ENCODE data around the gene C16orf92. TPM values are rescaled to one million over a fixed set of nuclear protein-coding genes. Genes with fewer than 3 reads are reported as not detected.

C16orf92 gene
- total RNA-seq, 1 donor from 2014 or later: not detected

- no peaks in the 10 kb centered on the region for H3K9me3 Mint-ChIP-seq
These were observed 7.9 kb downstream of the C16orf92 start, which contains the start of gene TLCD3B for GRCh38 chr16:30030841-30031413. Gene TLCD3B (minus strand): TSS chr16:30031271. CDS start chr16:30030527, 744 bp downstream.

GRCh38 chr16:30031477-30031918, 8.5 kb downstream of the C16orf92 start:
- Histone ChIP-seq H3K4me1 (peaks cover 21% of the 10 kb centered on the region), H3K4me3 (peak overlapping the region; percentile 87), H3K36me3 (no peaks in the 10 kb centered on the region), H3K9me3 (ENCODE audit: low read depth) (no peaks in the 10 kb centered on the region), H3K9ac (no peak overlapping the region), H3K27ac (no peak overlapping the region), H3K4me2 (peak overlapping the region; percentile 100), H3K27me3 (peaks cover 42% of the 10 kb centered on the region), H2AFZ (replicated peaks) (peak overlapping the region; percentile 63), H3K79me2 (ENCODE audit: low read depth) (no peaks in the 10 kb centered on the region), H4K20me1 (ENCODE audit: low read depth) (peaks cover 37% of the 10 kb centered on the region), H3F3A (ENCODE audit: low read depth) (peaks cover 18% of the 10 kb centered on the region)
- DNase-seq (ENCODE audit: low spot score): no peak
- H3K27me3 Mint-ChIP-seq (ENCODE audit: insufficient read depth, low read depth): peaks cover 17% of the 10 kb centered on the region
- H3K4me3 Mint-ChIP-seq: peak overlapping the region; percentile 86
- H3K36me3 Mint-ChIP-seq: no peaks in the 10 kb centered on the region
- TF ChIP-seq CTCF (IDR thresholded peaks at IDR 0.05) (no peak), EZH2 (IDR thresholded peaks at IDR 0.05) (no peak), EZH2phosphoT487 (IDR thresholded peaks at IDR 0.05) (no peak)
- peaks cover 37% of the 10 kb centered on the region for H3K4me1 Mint-ChIP-seq
- peaks cover 2% of the 10 kb centered on the region for H3K9me3 Mint-ChIP-seq
- H3K27ac Mint-ChIP-seq: no peak overlapping the region

More at GRCh38 chr16:30030841-30031413, 7.9 kb downstream of the C16orf92 start, which contains the start of gene TLCD3B:
- Histone ChIP-seq H2AFZ (replicated peaks) (peak within 1 kb of the TSS; percentile 63), H3K4me3 (peak within 1 kb of the TSS; percentile 87), H3K79me2 (ENCODE audit: low read depth) (no peaks in the 10 kb centered on the region), H3K4me1 (peaks cover 21% of the 10 kb centered on the region), H3K9me3 (ENCODE audit: low read depth) (no peaks in the 10 kb centered on the region), H3F3A (ENCODE audit: low read depth) (peaks cover 18% of the 10 kb centered on the region), H3K27me3 (peaks cover 36% of the 10 kb centered on the region), H3K36me3 (no peaks in the 10 kb centered on the region), H3K27ac (no peak within 1 kb of the TSS), H3K4me2 (peak within 1 kb of the TSS; percentile 100), H3K9ac (no peak within 1 kb of the TSS), H4K20me1 (ENCODE audit: low read depth) (peaks cover 37% of the 10 kb centered on the region)
- Mint-ChIP-seq H3K4me3 (peak within 1 kb of the TSS; percentile 87), H3K27ac (no peak within 1 kb of the TSS), H3K27me3 (ENCODE audit: insufficient read depth, low read depth) (peaks cover 15% of the 10 kb centered on the region), H3K4me1 (peaks cover 37% of the 10 kb centered on the region), H3K36me3 (no peaks in the 10 kb centered on the region)
- DNase-seq (ENCODE audit: low spot score): peak; percentile 85
- TF ChIP-seq EZH2 (IDR thresholded peaks at IDR 0.05) (no peak), CTCF (IDR thresholded peaks at IDR 0.05) (no peak), EZH2phosphoT487 (IDR thresholded peaks at IDR 0.05) (no peak)

- Mint-ChIP-seq H3K36me3 (no peaks in the 10 kb centered on the region), H3K4me3 (peak overlapping the region; percentile 83), H3K27ac (peak overlapping the region; percentile 66), H3K4me1 (peaks cover 37% of the 10 kb centered on the region), H3K27me3 (ENCODE audit: insufficient read depth, low read depth) (peaks cover 14% of the 10 kb centered on the region), H3K9me3 (peaks cover 2% of the 10 kb centered on the region)
- no peaks in the 10 kb centered on the region for H3K9me3 ChIP-seq (ENCODE audit: low read depth)
- H2AFZ ChIP-seq (replicated peaks): no peak overlapping the region
- no peak overlapping the region for H3K4me3 ChIP-seq
- H4K20me1 ChIP-seq (ENCODE audit: low read depth): peaks cover 31% of the 10 kb centered on the region
- H3K4me2 ChIP-seq: peak overlapping the region; percentile 100
- H3K79me2 ChIP-seq (ENCODE audit: low read depth): no peaks in the 10 kb centered on the region
- peaks cover 21% of the 10 kb centered on the region for H3K4me1 ChIP-seq
- H3K36me3 ChIP-seq: no peaks in the 10 kb centered on the region
- TF ChIP-seq CTCF (IDR thresholded peaks at IDR 0.05) (peak; percentile 91), EZH2phosphoT487 (IDR thresholded peaks at IDR 0.05) (peak; percentile 27), EZH2 (IDR thresholded peaks at IDR 0.05) (no peak)
- peaks cover 18% of the 10 kb centered on the region for H3F3A ChIP-seq (ENCODE audit: low read depth)
- peaks cover 46% of the 10 kb centered on the region for H3K27me3 ChIP-seq
- no peak overlapping the region for H3K27ac ChIP-seq
- DNase-seq (ENCODE audit: low spot score): peak; percentile 83
- no peak overlapping the region for H3K9ac ChIP-seq
These were observed 9.3 kb downstream of the C16orf92 start for GRCh38 chr16:30032083-30032819.

Data from neural progenitor cell (in vitro differentiated cells).